COLO668 (cell line): Measurements from ENCODE around the gene CSAD.

ENCODE experiments used
- DNase-seq: peaks from one replicate; lab custom pipeline; 2025; ENCODE audit not compliant: unreplicated experiment; lab: John Stamatoyannopoulos, UW

Gene CSAD, protein sequence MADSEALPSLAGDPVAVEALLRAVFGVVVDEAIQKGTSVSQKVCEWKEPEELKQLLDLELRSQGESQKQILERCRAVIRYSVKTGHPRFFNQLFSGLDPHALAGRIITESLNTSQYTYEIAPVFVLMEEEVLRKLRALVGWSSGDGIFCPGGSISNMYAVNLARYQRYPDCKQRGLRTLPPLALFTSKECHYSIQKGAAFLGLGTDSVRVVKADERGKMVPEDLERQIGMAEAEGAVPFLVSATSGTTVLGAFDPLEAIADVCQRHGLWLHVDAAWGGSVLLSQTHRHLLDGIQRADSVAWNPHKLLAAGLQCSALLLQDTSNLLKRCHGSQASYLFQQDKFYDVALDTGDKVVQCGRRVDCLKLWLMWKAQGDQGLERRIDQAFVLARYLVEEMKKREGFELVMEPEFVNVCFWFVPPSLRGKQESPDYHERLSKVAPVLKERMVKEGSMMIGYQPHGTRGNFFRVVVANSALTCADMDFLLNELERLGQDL

DNA sequence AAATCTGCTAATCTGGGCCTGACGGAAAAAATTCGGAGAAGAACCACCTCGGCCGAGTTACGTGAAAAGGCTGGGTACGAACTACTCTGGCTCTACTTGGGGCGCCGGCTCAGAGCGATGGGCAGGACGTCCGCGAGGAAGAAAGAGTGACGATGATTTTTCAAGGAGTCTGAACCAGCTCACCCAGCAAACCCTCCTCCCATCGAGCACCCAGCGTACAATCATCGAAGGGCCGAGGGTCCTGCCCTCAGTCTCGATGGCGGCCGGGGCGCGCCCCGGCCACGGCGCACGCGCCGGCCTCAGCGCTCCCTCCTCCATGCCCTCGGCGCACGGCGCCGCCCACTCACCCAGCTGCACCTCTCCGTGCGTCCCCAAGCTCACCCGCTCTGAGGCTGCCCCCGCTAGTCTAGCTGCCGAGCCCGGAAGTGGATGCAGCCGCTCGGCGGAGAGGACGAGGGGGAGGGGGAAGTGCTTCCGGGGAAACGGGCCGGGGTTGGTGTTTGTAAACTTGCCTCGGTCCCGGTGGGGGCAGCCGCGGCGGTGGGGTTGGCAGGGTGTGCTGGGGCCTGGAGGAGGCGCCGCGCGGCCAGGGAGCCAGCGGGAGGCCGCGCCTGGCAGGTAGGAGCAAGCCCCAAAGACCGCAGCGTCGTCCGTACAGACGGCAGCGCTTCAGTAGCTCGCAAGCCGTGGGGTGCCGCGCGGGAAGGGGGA, at the start of gene CSAD, which contains the start of gene ZNF740:
TSS of gene CSAD (minus strand) at position 706 of the 711 bp plus-strand sequence. CDS start 7,455 bp downstream, outside the sequence.
TSS of gene ZNF740 (plus strand) at position 503 of the 711 bp plus-strand sequence. CDS start 1,262 bp downstream, outside the sequence.
- peak; percentile 95 for DNase-seq

DNA sequence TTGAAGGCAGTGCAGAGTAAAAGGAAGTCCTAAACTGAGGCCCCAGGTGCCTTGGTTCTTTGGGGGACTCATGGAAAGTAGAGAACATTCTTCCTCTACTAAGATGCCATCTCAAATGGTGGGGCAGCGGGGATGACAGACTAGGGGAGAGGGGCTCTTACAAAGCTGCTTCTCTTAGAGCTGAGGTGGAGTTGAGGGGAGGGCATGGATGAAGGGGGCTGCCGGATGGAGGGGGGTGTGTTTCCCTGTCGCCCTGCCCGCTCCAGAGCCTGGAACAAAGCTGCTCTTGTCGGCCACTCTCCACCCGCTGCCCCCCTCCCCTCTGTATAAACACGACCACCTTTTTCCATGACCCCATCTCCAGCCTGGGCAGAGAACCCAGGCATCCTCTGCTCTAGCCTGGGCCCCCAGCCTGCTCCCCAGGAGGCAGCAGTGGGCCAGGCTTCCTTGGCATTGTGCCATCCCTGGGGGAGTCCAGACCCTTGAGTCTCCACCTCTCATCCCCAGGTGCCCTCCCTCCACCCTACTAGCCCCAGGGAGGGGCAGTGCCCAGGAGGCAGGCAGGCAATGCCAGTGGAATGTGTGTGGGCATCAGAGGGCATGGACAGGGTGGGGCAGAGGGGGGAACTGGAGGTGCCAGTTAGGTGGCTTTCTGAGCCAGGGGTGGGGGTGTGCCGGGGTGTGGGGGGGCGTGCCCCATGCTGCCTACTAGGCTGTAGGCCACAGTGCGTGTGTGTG, 49.6 kb upstream of the CSAD start:
- no peak for DNase-seq

DNA sequence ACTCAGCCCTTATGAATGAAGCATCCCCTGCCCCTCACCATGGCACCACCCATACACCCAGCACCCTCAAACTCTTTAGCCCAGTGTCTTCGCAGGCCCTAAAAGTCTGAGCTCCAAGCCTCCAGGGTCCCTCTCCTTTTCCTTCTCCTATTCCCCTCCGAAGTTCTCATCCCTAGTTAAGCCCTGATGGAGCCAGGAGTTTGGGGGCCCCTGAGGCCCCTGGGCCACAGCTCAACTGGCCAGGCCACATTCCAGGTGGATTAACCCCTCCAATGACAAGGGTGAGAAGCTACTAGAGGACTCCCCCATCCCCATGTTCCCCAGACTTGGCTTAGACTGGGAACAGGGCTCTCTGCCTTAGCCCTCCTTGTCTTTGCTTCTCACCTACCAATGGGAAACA, 48.7 kb upstream of the CSAD start:
- no peak for DNase-seq

DNA sequence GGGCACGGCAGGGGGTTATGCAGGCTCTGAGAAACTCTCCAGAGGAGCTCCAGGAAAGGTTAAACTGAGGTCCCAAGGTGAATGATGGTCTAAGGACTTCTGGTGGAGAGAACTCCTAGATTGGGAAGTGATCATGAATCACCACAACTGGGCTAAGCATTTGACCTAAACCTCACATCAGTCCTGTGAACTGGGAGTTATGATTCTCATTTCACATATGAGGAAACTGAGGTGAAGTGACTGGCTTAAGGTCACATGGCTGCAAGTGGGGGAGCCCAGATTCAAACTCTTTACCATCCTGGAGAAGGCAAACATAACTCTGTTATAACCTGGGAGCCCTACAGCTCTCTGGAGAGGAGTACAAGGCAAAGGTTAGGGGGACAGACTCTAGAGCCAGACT, 47.1 kb upstream of the CSAD start:
- no peak for DNase-seq

DNA sequence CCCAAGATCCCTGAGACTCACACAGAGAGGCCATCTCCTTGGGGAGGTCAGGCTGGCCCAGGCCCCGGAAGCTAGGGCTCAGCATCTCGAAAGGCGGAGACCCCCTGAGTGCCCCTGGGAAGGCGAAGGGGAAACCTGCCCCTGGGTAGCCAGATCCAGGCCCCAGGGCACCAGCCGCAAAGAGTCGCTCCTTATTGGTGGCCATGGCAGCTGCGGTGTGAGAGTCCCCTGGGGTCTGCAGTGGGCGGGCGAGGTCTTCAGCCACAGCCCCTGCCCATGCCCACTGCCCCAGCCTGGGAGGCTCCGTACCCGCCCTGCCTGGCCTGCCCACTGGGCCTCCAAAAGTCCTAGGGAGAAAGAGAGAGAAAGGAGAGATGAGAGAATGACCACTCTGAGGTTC, 46.6 kb upstream of the CSAD start:
- no peak for DNase-seq

DNA sequence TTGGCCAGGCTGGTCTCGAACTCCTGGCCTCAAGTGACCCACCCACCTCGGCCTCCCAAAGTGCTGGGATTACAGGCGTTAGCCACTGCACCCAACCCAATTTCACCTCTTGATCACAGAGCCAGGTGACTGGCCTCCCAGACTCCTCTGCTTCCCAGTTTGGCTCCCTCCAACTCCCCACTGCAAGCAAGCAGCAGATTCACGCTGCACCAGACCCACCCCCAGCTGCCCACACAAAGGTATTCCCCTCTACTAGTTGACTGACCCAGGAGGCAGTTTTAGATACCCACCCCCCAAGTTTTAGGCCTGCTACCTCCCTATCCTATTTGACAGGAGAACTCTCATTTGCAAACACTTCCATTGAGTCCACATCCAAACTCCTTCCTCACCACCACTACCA, 46.1 kb upstream of the CSAD start:
- no peak for DNase-seq

DNA sequence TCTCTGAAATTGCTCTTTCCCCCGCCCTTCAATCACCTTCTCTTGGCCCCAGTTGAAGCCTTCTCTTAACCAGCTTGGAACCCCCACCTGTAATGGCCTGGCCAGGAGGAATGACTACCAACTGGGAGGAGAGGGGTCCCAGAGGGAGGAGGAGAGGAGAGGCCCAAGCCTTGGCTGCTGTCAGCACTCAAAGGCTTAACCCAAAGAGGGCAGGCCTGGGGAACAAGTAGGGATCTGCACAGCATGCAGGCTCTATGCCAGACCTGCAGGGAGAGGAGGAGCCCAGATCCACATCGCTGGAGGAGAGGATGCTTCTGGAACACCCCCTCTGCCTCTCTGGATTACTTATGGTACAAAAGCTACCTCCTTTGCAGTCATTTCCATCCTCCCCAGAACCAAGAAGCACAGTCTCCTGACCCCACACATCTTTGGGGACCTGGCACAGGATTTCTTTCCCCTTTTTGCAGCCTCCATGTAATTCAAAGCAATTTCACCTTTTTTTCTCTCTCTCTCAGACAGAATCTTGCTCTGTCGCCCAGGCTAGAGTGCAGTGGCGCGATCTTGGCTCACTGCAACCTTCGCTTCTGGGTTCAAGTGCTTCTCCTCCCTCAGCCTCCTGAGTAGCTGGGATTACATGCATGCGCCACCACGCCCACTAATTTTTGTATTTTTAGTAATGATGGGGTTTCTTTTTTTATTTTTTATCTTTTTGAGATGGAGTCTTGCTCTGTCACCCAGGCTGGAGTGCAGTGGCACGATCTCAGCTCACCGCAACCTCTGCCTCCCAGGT, 45.1 kb upstream of the CSAD start:
- DNase-seq: no peak

DNA sequence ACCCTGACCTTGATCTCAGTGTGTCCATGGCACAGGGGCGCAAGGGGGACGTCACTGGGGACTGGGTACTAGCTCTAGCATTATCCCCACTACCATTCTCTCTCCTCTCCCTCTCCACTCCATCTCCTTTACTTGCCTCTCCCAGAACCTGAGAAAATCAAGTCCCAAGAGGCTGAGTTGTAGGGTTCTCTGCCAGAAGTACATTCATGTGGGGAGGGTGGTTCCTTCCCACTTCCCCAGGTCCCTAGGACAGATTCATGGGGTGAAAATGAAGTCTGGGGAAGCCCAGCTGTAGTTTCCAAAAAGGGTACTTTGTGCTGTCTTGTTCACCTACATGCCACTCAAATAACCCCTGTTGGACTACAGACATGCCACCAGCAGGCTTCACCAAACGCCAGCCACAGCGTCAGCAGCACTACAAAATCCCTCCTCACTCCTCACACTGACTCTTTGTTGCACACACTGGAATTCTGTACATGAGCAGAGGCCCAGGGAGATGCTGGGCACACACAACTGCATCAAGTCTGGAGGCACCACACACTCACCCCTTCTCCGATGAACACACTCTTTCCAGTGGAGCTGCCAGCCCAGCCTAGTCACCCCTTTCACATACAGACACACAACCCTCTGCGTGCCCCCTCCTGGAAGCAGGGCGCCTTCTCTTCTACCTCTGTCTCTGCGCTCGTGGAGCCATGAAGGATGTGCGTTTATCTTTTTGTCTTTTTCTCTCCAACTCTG, 44.3 kb upstream of the CSAD start:
- DNase-seq: no peak

DNA sequence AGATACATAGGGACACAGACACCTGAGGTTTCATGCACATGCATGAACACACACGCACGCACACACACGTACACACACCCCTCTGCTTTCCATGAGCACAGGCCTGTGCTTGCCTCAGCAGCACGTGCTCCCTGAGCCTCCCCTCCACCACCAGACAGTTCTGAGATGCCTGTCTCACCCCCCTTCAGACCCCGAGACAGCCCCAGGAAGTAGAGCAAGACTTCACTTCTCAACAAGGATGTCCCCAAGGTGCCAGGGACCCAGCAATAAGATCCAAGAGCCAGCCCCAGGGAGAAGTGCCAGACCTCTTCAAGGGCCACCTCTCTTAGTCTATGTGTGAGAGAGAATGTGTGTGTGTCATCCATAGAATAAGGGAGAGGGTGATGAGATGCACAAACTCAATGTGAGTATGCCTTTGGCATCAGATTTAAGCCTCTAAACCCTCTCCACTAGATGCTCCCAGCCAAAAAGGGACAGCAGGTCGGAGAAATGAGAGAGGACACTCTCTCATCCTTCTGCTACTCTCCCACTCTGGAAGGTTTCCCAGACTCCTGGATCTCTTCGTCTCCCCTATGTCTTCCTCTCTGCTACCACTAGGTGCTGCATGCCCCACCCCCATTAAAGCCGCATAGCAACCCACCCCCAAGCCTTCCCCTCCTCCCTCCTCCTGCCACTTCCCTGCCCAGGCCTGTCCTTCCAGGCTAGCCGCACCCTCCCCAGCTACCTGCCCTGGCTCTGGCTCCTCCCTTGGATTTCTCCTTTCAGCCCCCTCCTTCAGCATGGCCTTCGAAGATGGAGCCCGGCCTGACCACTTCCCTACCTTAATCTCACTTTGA, 43.6 kb upstream of the CSAD start:
- no peak for DNase-seq

DNA sequence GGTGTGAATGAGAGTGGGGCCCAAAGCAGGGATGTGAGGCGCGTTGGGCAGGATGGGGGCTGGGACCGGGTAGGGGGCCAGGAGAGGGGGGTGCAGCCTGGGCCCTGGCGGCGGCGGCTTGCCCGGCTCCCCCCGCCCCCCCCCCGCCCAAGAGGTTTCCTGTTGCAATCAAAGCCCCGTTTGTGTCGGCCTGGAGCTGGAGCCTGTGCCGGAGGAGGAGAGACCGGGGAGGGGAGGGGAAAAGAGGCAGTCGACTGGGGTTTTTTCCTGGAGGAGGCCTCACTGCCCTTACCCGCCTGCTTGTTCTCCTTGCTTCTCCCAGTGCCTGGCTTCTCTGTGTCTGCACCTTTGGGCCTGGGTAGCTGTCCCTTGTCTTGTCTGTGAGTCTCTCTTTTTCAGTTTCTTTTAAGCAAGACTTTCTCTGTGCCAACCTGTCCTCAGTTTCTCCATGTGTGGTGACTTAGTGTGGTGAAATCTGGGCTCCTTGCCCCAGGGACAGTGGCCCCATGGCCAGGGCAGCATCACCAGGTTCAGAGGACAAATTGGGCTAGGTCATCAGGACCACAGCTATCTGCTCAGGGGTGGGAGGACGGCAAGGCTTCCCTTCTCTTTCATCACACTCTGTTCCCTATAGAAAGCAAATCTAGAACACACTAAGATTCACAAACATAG, 42.8 kb upstream of the CSAD start:
- DNase-seq: no peak

DNA sequence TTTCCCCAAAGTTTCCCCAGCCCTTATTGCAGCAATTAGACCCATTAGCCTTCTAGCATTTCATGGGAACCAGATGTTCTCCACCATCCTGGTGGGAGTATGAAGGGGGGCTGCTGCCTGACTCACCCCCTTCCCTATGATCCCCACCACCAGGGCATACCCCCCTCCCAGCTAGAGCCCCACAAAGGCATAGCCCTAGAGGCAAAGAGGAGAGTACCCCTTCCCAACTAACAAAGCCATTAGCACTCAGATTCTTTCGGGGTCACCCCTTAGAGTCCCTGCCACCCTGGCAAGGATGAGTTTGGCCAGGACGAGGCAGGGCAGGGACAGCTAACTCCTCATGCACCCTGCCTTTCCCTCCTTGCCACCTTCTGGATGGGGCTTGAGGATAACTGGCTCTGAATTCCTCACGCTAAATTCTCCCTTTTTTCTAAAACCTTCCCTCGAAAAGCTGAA, 42.1 kb upstream of the CSAD start:
- no peak for DNase-seq

DNA sequence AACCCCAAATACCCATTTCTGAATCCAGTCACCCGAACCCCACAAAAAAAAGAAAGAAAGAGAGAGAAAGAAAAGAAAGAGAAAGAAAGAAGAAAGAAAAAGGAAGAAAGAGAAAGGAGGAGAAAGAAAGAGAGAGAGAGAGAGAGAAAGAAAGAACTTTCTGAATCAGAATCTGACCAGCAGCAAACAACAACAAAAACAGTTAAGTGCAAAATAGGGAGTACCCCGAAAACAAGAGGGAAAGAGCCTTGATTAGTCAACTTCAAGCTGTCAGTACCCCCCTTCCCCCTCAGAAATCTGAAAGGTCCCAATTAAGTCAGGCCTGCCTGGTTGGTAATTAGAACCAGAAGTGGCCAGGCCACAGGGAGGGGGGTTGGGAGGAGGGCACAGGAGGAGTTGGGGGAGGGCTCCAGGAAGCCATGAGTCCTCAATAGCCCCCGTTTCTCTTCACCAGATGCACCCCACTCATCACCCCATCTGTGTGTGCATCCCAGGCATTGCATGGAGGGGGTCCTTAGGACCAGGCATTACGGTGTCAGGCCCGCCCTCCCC, 41.5 kb upstream of the CSAD start:
- DNase-seq: no peak

DNA sequence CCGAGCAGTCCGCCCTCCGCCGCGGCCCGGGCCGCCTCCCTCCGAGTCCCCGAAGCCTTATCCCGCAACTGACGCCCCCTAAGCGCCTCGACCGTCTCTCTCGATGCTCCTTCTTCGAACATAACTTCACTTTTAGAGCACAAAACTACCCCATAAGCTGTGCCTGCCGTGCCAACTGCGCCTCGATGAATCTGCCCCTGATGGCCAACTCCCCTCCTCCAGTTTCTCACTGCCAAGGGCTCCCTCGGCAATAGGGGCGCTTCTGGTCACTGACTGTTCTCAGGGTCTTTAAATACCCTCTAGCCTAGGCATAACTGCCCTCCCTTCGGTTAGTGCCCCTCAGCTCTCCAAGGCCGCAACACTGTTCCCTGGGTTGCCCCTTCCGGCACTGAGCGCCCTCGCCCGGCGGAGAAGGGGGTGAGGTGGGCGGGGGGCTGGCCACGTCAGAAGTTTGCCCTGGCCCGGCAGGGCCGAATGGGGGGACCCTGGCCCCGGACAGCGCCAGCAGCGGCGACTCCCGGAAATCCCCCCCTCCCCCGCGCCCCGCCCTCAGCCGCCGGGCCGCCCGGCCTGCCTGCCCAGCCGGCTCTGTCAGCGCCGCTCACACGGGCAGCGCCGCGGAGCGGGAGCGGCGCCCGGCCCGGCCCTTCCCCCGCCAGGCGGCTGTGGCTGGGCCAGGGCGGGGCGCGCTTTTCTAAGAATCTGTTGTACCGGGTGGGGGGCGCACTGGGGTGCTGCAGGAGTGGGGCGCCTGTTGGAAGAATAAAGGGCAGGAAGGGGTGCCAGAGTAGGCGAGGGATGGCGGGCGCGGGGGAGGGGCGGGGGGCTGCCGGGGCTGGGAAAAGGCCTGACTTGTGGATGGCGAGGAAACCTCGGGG, 40.7 kb upstream of the CSAD start:
- peak; percentile 50 for DNase-seq

DNA sequence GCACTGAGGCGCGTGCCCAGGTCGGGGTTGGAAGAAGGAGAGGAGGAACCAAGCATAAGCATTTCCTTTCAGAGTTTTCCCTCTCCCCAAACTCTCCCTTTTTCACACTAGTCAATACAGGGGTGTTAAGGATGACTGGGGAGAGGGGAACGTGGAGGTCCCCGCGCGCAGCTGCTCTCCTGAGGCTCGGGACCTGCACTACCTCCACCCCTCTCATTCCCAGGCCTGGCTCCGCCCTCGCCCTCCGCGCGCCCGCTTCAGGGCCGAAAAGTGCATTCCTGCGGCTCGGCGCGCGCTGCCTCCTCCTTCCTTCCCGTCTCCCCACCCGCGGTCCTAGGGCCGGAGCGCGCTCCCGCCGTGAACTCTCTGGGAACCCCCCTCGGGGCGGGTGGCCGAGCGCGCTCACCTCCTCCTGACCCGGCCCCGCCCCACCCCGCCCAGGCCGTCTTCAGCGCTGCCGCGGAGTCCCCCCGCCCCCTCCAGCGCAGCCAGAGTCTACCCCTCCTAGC, 40.0 kb upstream of the CSAD start:
- DNase-seq: peak; percentile 74

DNA sequence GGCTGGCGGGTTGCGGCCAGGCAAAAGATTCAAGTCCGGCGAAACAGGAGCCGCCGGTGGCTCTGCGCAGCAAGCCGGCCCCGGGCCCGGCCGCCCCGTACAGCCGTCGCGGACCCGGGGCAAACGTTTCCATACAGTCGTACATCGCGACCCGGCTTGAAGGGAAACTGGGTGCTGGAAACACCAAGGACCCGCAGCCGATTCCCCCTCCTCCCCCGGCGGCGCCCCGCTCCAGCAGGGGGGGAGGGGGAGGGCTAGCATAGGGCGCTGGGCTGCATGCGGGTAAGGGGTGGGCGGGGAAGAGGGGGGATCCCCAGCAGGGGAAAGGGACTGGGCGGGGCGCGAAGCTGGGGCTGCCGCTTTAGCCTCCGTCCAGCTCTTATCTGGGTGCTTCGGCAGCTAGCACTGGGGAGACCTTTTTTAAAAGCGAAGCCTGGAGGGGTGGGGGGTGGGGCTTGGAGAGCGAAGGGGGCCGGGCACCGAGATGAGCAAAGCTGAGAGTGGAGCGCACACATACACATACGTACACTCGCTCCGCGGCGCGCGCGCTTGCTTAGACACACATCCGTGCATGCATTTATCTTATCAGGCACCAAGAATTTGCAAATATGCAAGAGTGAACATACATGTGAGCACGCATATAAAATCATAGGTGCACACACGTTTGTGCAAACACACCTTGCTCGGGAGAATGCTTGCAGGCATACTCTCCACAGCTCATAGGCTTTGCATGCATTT, 39.4 kb upstream of the CSAD start:
- DNase-seq: peak; percentile 45

DNA sequence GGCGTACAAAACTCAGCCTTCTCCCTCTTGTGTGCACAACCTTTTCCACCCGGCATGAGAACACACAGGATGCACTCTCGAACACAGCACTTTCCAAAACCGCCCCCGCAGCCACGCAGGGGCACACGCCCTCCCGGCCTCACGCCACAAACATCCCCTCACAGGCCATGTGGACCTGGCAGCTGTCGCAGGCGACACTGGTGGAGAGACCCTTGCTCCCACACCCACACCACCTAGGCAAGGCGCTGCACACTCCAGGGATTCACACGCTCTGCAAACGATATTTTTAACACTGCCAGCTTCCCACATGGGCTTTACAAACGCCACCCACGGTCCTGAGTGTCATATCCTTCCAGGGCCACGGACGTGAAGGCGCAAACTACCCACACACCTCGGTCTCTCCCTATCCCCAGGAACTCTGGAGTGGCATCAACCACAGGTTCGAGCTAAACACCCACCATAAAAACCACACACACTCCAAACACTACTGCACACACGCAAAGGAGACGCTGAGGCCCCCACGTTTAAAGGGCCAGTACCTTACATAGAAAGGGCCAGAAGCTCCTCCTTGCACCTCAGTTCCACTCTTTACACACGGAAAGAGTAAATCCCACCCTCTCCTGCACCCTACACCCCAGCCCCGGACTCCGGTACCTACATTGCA, 38.7 kb upstream of the CSAD start:
- DNase-seq: no peak
